Activated naive CD4-positive, alpha-beta T cell treated with Interleukin-2 at 50 U/mL for 16 hours (primary cell): ENCODE measurements around the gene SLC12A8.

Source experiments
- DNase-seq: peaks from one replicate; pipeline ENCODE4 v3.0.0-alpha.2; 2020

The SLC12A8 gene

GRCh38 chr3:125214738-125215137 is 2.2 kb upstream of the SLC12A8 start:
- DNase-seq: no peak

GRCh38 chr3:125213946-125214542 is 1.5 kb upstream of the SLC12A8 start:
- no peak for DNase-seq

GRCh38 chr3:125213364-125213755 is 812 bp upstream of the SLC12A8 start:
- DNase-seq: no peak

- no peak for DNase-seq
Measured at GRCh38 chr3:125212091-125212508, 448 bp downstream of the SLC12A8 start.

- no peak for DNase-seq
Measured at GRCh38 chr3:125211523-125212090, 941 bp downstream of the SLC12A8 start.

GRCh38 chr3:125207949-125208568 is 4.5 kb downstream of the SLC12A8 start:
- DNase-seq: no peak

- no peak for DNase-seq
Measured at GRCh38 chr3:125207507-125207906, 5.0 kb downstream of the SLC12A8 start.

- DNase-seq: no peak
Measured at GRCh38 chr3:125206934-125207333, 5.6 kb downstream of the SLC12A8 start.

- DNase-seq: no peak
Measured at GRCh38 chr3:125203731-125204130, 8.8 kb downstream of the SLC12A8 start.

- DNase-seq: no peak
Measured at GRCh38 chr3:125202197-125202596, 10.4 kb downstream of the SLC12A8 start.

GRCh38 chr3:125200731-125201139 is 11.8 kb downstream of the SLC12A8 start:
- DNase-seq: no peak

GRCh38 chr3:125194849-125195601 is 17.5 kb downstream of the SLC12A8 start:
- DNase-seq: no peak

GRCh38 chr3:125194061-125194848 is 18.3 kb downstream of the SLC12A8 start:
- DNase-seq: no peak

GRCh38 chr3:125192190-125193035 is 20.1 kb downstream of the SLC12A8 start:
- DNase-seq: no peak

GRCh38 chr3:125191730-125192129 is 20.8 kb downstream of the SLC12A8 start:
- no peak for DNase-seq

GRCh38 chr3:125191256-125191655 is 21.3 kb downstream of the SLC12A8 start:
- no peak for DNase-seq

- DNase-seq: no peak
Measured at GRCh38 chr3:125190786-125191185, 21.8 kb downstream of the SLC12A8 start.

- DNase-seq: no peak
Measured at GRCh38 chr3:125189378-125190165, 23.0 kb downstream of the SLC12A8 start.

GRCh38 chr3:125188955-125189354 is 23.6 kb downstream of the SLC12A8 start:
- no peak for DNase-seq

GRCh38 chr3:125187599-125187910 is 25.0 kb downstream of the SLC12A8 start:
- no peak for DNase-seq
